AG10803 (cell line): Measurements from ENCODE around the gene MYO1D.

ENCODE experiments used
- DNase-seq: peaks from one replicate; pipeline ENCODE4 v3.0.0; 2010; ENCODE audit warnings: low read depth
- H3K4me3 ChIP-seq: 2 replicates; pipeline ENCODE4 v1.5.1; 2011; ENCODE audit warnings: mild to moderate bottlenecking, low read length, control low read depth
- CTCF ChIP-seq: conservative IDR thresholded peaks from 2 replicates; pipeline ENCODE4 v1.5.1; 2011; ENCODE audit warnings: mild to moderate bottlenecking, low read length, control low read depth, inconsistent platforms

Gene MYO1D

DNA sequence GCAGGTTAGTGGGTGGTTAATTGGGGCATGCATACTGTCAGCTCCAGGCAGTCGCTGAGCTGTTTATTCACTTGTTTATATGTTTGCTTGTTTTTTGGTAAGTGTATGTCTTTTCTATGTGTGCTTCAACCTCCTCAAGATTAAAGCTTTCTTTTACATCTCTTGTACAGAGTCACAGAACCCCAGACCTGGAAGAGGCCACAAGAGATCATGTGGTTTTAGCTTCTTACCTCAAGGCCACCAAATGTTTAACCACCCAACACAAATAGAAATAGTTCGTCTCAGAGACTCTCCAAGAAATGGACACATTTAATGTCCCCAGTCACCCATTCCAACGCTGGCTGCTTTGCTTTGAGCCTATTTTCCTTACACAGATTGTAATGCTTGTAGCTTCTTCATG is 39.2 kb upstream of the MYO1D start:
- DNase-seq = no peak
- TF ChIP-seq CTCF = no peak
- H3K4me3 ChIP-seq = no peak overlapping the region

GRCh38 chr17:32915245-32915644 is 38.3 kb upstream of the MYO1D start:
- no peak for DNase-seq
- H3K4me3 ChIP-seq = no peak overlapping the region
- TF ChIP-seq CTCF = no peak

DNA sequence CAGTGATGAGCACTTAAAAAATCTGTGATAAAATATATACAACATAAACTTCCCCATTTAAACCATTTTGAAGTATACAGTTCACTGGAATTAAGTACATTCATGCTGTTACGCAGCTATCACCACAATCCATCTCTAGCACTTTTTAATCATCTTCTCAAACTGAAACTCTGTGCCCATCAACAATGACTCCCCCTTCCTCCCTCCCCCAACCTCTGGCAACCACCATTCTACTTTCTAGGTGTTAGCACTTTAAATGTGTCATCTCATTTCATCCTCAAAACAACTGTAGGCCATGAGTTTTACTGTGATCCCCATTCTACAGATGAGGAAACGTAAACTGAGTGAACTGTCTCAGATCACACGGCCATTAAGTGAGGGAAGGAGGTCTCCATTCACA is 37.3 kb upstream of the MYO1D start:
- TF ChIP-seq CTCF = no peak
- DNase-seq = no peak
- H3K4me3 ChIP-seq = no peak overlapping the region

DNA sequence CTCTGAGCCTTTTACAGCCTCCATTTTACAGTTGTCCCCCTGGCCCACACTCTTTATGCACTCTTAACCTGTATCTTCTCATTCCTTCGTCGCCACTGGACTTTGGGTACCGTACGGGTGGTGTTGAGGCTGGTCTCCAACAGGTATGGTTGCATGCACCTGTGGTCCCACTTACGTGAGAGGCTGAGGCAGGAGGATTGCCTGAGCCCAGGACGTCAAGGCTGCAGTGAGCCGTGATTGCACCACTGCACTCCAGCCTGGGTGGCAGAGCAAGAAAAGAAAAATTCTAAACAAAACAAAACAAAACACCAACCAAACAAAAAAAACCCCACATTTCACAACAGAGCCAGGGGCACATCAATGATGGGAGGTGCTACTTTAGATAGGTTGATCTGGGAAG is 36.7 kb upstream of the MYO1D start:
- H3K4me3 ChIP-seq = no peak overlapping the region
- DNase-seq = no peak
- no peak for TF ChIP-seq CTCF

- peak; percentile 77 for DNase-seq
- TF ChIP-seq CTCF = peak; percentile 29
- no peak overlapping the region; the same call in 1 of the 2 replicates for H3K4me3 ChIP-seq
Measured at GRCh38 chr17:32912218-32912897, 35.4 kb upstream of the MYO1D start.

- DNase-seq = no peak
- no peak for TF ChIP-seq CTCF
- H3K4me3 ChIP-seq = no peak overlapping the region
Measured at GRCh38 chr17:32910769-32911168, 33.8 kb upstream of the MYO1D start.

DNA sequence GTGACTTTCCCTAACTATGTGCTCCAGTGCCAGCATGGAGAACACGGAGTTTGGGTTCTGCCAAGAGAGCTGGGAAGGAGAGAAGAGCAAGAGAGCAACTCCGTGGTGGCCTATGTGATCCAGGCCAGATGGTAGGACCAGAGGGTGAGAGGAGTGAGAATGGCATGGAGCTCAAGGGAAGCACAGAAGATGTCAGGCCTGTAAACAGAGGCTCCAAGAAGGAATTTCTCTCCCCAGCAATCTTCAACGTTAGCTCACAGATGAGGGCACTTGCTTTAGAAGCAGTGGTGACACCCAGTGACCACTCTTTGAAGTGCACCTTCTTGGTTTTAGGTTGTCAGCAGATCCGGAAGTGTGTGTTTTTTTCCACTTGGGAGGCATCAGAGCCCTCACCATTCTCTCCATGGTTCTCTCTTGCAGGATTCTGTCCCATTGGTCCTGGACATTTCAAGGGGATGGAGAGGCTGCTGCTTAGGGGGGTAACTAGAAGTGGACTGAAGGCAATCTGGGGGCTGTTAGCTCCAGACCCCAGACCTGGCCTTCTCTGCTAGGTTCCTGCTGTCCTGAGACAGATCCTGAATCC is 33.0 kb upstream of the MYO1D start:
- DNase-seq = peak; percentile 91
- H3K4me3 ChIP-seq = no peak overlapping the region
- peak; percentile 95 for TF ChIP-seq CTCF
